OCI-LY1 (cell line): ENCODE measurements around the gene NHSL2.

Experiments used
- H2AFZ ChIP-seq: fragments of 200-600 bp; sonication (generic), shearing (Covaris generic); 2 replicates; pipeline ENCODE4 v1.6.0; 2014; ENCODE audit warnings: antibody characterized with exemption, mild to moderate bottlenecking, low read length
- H3F3A ChIP-seq: fragments of 200-600 bp; sonication (generic), shearing (Covaris generic); 2 replicates; pipeline ENCODE4 v1.6.0; 2014; ENCODE audit warnings: mild to moderate bottlenecking, antibody characterized with exemption, low read length, moderate library complexity; ENCODE audit not compliant: insufficient read depth
- H3K27ac ChIP-seq: fragments of 200-600 bp; sonication (generic); 2 replicates; pipeline ENCODE4 v1.5.1; 2014; ENCODE audit warnings: low read length, mixed run types, mild to moderate bottlenecking, low read depth; ENCODE audit not compliant: poor library complexity, severe bottlenecking
- H3K27me3 ChIP-seq: fragments of 200-600 bp; sonication (generic); 2 replicates; pipeline ENCODE4 v1.6.0; 2014; ENCODE audit warnings: antibody characterized with exemption, mild to moderate bottlenecking, low read length, moderate library complexity; ENCODE audit not compliant: insufficient read depth
- H3K36me3 ChIP-seq: fragments of 200-600 bp; sonication (generic); 2 replicates; pipeline ENCODE4 v1.6.1; 2014; ENCODE audit warnings: mild to moderate bottlenecking, antibody characterized with exemption, low read length, moderate library complexity, mixed read lengths; ENCODE audit not compliant: insufficient read depth
- H3K4me1 ChIP-seq: fragments of 200-600 bp; sonication (generic); 2 replicates; pipeline ENCODE4 v1.5.1; 2014; ENCODE audit warnings: mild to moderate bottlenecking, low read length, moderate library complexity; ENCODE audit not compliant: insufficient read depth, severe bottlenecking
- H3K4me2 ChIP-seq: fragments of 200-600 bp; sonication (generic), shearing (Covaris generic); 2 replicates; pipeline ENCODE4 v1.6.1; 2014; ENCODE audit warnings: low read length
- H3K4me3 ChIP-seq: fragments of 200-600 bp; sonication (generic); 2 replicates; pipeline ENCODE4 v1.5.1; 2014; ENCODE audit warnings: low read length, low read depth, mild to moderate bottlenecking, mixed read lengths; ENCODE audit not compliant: poor library complexity, severe bottlenecking
- H3K79me2 ChIP-seq: fragments of 200-600 bp; shearing (Covaris generic); 2 replicates; pipeline ENCODE4 v1.6.1; 2016; ENCODE audit warnings: mixed run types, low read length, mixed read lengths; ENCODE audit not compliant: insufficient read depth
- H3K9ac ChIP-seq: fragments of 200-600 bp; sonication (generic), shearing (Covaris generic); 2 replicates; pipeline ENCODE4 v1.6.1; 2014; ENCODE audit warnings: mild to moderate bottlenecking, low read length, mixed read lengths
- H3K9me2 ChIP-seq: fragments of 200-600 bp; sonication (generic), shearing (Covaris generic); 2 replicates; pipeline ENCODE4 v1.6.1; 2014; ENCODE audit warnings: low read depth, mild to moderate bottlenecking, low read length, mixed read lengths
- H3K9me3 ChIP-seq: fragments of 200-600 bp; shearing (Covaris generic); 2 replicates; pipeline ENCODE4 v1.6.1; 2014; ENCODE audit warnings: low read length, mixed read lengths
- H4K20me1 ChIP-seq: fragments of 200-600 bp; sonication (generic), shearing (Covaris generic); 2 replicates; pipeline ENCODE4 v1.6.0; 2016; ENCODE audit warnings: mild to moderate bottlenecking, low read length; ENCODE audit not compliant: insufficient read depth
- CTCF ChIP-seq: fragments of 200-600 bp; sonication (generic), shearing (Covaris generic); IDR thresholded peaks from 2 replicates; pipeline ENCODE4 v1.5.1; 2017; ENCODE audit warnings: mild to moderate bottlenecking, antibody characterized with exemption, low read length, moderate library complexity, mixed read lengths
- EZH2 ChIP-seq: fragments of 200-600 bp; sonication (generic), shearing (Covaris generic); IDR thresholded peaks from 2 replicates; pipeline ENCODE4 v1.8.0; 2017; ENCODE audit warnings: borderline replicate concordance, mixed run types, mild to moderate bottlenecking, antibody characterized with exemption, low read length, moderate library complexity, mixed read lengths

NHSL2 gene

GRCh38 chrX:71885099-71885498 lies 25.5 kb upstream of the NHSL2 start:
- Histone ChIP-seq H4K20me1 (no peaks in the 10 kb centered on the region), H3K4me3 (no peak overlapping the region), H3K9ac (no peak overlapping the region), H3K79me2 (no peaks in the 10 kb centered on the region), H2AFZ (no peak overlapping the region), H3K4me2 (no peak overlapping the region), H3K27me3 (no peaks in the 10 kb centered on the region), H3K9me3 (no peaks in the 10 kb centered on the region), H3K27ac (no peak overlapping the region), H3K4me1 (no peaks in the 10 kb centered on the region), H3K9me2 (no peaks in the 10 kb centered on the region), H3K36me3 (no peaks in the 10 kb centered on the region), H3F3A (no peaks in the 10 kb centered on the region)
- no peak for TF ChIP-seq EZH2
- TF ChIP-seq CTCF: no peak

- H3K79me2 ChIP-seq: no peaks in the 10 kb centered on the region
- no peaks in the 10 kb centered on the region for H3K36me3 ChIP-seq
- H3K4me2 ChIP-seq: no peak overlapping the region
- no peak overlapping the region for H3K4me3 ChIP-seq
- TF ChIP-seq EZH2: no peak
- no peak for TF ChIP-seq CTCF
- no peak overlapping the region for H3K27ac ChIP-seq
- no peaks in the 10 kb centered on the region for H3F3A ChIP-seq
- H3K4me1 ChIP-seq: no peaks in the 10 kb centered on the region
- no peaks in the 10 kb centered on the region for H3K27me3 ChIP-seq
- no peaks in the 10 kb centered on the region for H3K9me2 ChIP-seq
- no peaks in the 10 kb centered on the region for H4K20me1 ChIP-seq
- H2AFZ ChIP-seq: no peak overlapping the region
- no peaks in the 10 kb centered on the region for H3K9me3 ChIP-seq
- H3K9ac ChIP-seq: no peak overlapping the region
Measured at GRCh38 chrX:71895607-71896006, 15.0 kb upstream of the NHSL2 start.

- no peaks in the 10 kb centered on the region for H3K27me3 ChIP-seq
- no peak overlapping the region for H3K4me2 ChIP-seq
- H2AFZ ChIP-seq: no peak overlapping the region
- no peaks in the 10 kb centered on the region for H3K9me3 ChIP-seq
- TF ChIP-seq CTCF: no peak
- TF ChIP-seq EZH2: no peak
- H3K4me1 ChIP-seq: no peaks in the 10 kb centered on the region
- no peak overlapping the region for H3K4me3 ChIP-seq
- no peak overlapping the region for H3K9ac ChIP-seq
- H3F3A ChIP-seq: no peaks in the 10 kb centered on the region
- H3K27ac ChIP-seq: no peak overlapping the region
- no peaks in the 10 kb centered on the region for H3K36me3 ChIP-seq
- no peaks in the 10 kb centered on the region for H3K79me2 ChIP-seq
- no peaks in the 10 kb centered on the region for H3K9me2 ChIP-seq
- no peaks in the 10 kb centered on the region for H4K20me1 ChIP-seq
Measured at GRCh38 chrX:71906144-71906543, 4.5 kb upstream of the NHSL2 start.
